GM12864 (cell line): Measurements from ENCODE around the gene GPC5.
"Not testable (repeated sequence)": the region's sequence is repeated elsewhere in the genome, so short reads cannot be mapped to it uniquely, and the experiment has no call there.

ENCODE experiments used
- DNase-seq: peaks from one replicate; pipeline ENCODE4 v3.0.0-alpha.2; 2011; ENCODE audit warnings: low read depth
- H3K4me3 ChIP-seq: 2 replicates; pipeline ENCODE4 v1.5.1; 2011; ENCODE audit warnings: mild to moderate bottlenecking, low read depth, low read length, control low read depth
- CTCF ChIP-seq: IDR thresholded peaks from 2 replicates; pipeline ENCODE4 v1.5.1; 2011; ENCODE audit warnings: low read depth, mild to moderate bottlenecking, moderate library complexity, low read length, control low read depth, inconsistent platforms; ENCODE audit errors: missing control alignments

Gene GPC5

DNA sequence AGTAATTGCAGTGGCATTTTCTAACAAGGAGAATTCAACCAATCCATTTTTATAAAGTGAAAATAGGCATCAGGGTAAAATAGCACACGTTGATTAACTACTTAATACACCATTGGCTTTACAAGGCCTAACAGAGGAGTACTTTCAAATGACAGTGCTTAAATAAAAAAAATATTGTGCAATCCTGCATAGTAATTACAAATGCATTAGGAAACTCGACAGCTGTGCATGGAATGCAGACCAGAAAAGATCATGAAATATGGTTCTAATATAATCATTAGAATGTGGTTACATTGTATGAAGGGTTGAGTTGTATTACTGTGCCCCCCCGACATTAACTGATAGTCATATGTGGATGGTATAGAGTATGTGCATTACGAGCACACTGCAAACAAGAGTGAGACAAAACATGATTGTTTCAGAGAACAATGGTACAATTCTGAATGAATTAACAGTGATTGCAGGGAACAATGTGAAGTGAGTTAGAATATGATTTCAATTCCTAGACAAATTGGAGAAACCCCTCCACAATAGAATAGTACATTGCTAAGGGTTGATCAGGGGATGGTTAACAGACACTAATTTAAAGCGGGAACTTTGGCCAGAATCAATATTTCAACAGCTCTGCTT lies 270.6 kb downstream of the GPC5 start:
- no peak overlapping the region for H3K4me3 ChIP-seq
- no peak for DNase-seq
- no peak for TF ChIP-seq CTCF

DNA sequence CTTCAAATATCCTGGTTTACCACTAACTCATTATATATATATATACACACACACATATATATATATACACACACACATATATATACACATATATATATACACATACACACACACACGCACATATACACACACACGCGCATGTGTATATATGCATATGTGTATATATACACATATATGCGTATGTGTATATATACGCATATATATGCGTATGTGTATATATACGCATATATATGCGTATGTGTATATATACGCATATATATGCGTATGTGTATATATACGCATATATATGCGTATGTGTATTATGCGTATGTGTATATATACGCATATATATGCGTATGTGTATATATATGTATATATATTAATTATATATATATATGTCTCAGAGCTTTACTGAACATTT lies 275.9 kb downstream of the GPC5 start:
- not testable (repeated sequence) for DNase-seq

GRCh38 chr13:91684746-91685145 lies 286.3 kb downstream of the GPC5 start:
- TF ChIP-seq CTCF: no peak
- no peak overlapping the region for H3K4me3 ChIP-seq
- no peak for DNase-seq

More for the DNA sequence above, 275.9 kb downstream of the GPC5 start:
- not testable (repeated sequence) for H3K4me3 ChIP-seq

- H3K4me3 ChIP-seq: no peak overlapping the region
- no peak for TF ChIP-seq CTCF
- DNase-seq: no peak
Measured at GRCh38 chr13:91690944-91691343, 292.5 kb downstream of the GPC5 start.

DNA sequence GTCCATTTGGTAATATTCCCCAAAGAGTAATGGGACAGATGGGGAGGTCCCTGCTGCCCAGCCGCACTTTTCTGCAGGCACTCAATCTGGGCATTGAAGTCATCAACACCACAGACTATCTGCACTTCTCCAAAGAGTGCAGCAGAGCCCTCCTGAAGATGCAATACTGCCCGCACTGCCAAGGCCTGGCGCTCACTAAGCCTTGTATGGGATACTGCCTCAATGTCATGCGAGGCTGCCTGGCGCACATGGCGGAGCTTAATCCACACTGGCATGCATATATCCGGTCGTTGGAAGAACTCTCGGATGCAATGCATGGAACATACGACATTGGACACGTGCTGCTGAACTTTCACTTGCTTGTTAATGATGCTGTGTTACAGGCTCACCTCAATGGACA lies 295.0 kb downstream of the GPC5 start:
- no peak for DNase-seq
- TF ChIP-seq CTCF: no peak
- H3K4me3 ChIP-seq: no peak overlapping the region

GRCh38 chr13:91698308-91698707 lies 299.9 kb downstream of the GPC5 start:
- DNase-seq: no peak
- H3K4me3 ChIP-seq: no peak overlapping the region
- no peak for TF ChIP-seq CTCF

DNA sequence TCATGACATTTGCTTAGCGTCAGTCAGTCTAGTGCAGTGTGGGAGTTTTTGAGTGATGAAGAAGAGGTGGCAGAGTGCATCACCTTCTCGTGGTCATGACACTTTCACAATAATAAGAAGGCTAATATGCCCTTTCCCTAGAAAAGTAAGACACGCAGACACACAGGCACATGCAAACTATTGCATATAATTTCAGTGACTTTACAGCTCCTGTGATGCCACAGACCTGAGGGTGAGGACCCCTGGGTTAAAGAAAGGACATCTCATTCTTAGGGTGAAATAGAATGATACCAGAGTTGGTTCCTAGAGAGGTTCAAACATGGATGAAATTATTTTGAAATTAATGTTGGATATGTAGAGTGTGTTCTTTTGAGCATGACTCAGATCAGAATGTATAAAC lies 300.3 kb downstream of the GPC5 start:
- DNase-seq: no peak
- H3K4me3 ChIP-seq: no peak overlapping the region
- TF ChIP-seq CTCF: no peak
